IPS-NIHi7 (cell line): ENCODE results near the gene HTR3B.
A peak's percentile ranks its signal among the peaks of the same experiment; 100 is the strongest.
"Not testable (repeated sequence)": the region's sequence is repeated elsewhere in the genome, so short reads cannot be mapped to it uniquely, and the experiment has no call there.

ENCODE experiments used
- DNase-seq: peaks from one replicate; pipeline ENCODE4 v3.0.0; 2012; ENCODE audit warnings: mixed read lengths; ENCODE audit errors: extremely low spot score

The HTR3B gene

DNA sequence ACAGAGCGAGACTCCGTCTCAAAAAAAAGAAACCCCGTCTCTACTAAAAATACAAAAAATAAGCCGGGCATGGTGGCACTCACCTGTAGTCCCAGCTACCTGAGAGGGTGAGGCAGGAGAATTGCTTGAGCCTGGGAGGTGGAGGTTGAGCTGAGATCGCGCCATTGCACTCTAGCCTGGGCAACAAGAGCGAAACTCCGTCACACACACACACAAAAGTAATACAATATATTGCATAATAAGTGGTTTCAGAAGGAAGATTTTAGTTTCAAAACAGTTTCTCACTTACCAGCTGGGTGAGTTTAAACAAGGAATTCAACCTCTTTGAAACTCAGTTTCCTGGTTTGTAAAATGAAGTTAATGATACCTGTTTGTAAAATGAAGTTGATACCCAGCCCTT lies 37.7 kb downstream of the HTR3B start:
- no peak for DNase-seq

- DNase-seq: not testable (repeated sequence)
Observed at GRCh38 chr11:113946162-113946561, 41.6 kb downstream of the HTR3B start.

GRCh38 chr11:113947994-113948393 lies 43.4 kb downstream of the HTR3B start:
- DNase-seq: no peak

- DNase-seq: no peak
Observed at GRCh38 chr11:113949891-113950290, 45.3 kb downstream of the HTR3B start.

GRCh38 chr11:113951537-113951936 lies 46.9 kb downstream of the HTR3B start:
- peak; percentile 48 for DNase-seq

- no peak for DNase-seq
Observed at GRCh38 chr11:113952070-113952469, 47.5 kb downstream of the HTR3B start.

DNA sequence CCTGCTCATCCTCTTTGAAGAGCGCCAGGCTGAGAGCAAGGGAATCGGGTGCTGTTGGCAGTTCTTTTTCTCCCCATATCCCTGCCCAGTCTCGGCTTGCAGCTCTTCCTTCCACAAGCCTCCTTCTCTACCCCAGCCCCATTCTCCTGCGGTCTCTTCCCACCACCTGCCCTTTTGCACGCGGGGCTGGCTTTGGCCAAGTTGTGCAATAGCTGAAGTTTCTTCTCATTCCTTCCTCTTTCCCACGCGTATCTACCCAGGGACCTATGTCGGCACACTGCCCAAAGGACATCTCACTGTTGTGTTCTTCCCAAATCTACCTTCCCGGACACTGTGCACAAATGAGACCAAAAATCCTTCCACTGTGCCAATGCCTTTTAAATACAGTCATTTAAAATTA lies 48.0 kb downstream of the HTR3B start:
- no peak for DNase-seq

- DNase-seq: no peak
Observed at GRCh38 chr11:113954235-113954634, 49.6 kb downstream of the HTR3B start.

DNA sequence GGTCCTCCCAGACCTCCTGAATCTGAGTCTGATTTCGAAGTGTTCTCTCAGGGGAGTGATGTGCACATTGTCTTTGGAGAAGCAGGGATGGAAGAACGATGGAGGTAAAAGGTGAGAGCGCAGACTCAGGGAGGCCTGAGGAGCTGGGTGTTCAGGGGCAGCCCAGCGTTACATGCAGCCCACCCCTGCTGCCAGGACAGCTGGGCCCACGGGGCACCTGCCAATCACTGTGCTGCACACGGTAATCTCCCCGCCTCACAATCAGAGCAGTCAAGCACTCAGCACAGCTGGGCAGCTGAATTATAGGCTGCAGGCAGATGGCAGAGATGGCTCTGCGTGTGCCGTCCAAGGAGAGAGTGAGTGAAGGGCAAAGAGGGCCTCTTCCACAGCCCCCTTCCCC lies 52.4 kb downstream of the HTR3B start:
- DNase-seq: no peak

DNA sequence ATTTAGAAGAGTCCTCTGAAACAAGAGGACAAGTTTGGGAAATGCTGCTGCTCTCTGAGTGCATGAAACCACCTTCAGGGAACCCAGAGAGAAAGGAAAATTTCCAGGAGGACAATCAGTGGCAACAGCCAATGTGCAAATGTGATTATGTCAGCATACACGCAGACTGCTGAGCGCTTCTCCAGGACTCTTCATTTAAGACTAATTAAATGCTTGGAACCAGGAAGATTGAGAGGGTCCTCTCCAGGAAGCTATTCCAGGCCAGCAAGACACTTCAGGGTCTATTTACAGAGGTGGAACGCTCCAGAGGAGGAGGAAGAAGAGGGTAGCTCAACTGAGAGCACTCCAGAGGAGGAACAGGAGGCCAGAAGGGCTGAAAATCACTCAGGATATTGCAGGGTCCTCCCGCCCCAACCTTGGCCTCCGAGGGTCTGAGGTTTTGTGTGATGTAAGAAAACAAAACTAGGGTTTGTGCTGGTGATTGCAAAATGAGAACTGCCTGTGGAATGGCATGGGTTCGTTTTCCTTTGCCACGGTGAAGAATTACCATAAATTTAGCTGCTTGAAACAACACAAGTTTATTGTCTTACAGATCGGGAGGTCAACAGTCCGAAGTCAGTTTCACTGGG lies 56.2 kb downstream of the HTR3B start:
- no peak for DNase-seq

DNA sequence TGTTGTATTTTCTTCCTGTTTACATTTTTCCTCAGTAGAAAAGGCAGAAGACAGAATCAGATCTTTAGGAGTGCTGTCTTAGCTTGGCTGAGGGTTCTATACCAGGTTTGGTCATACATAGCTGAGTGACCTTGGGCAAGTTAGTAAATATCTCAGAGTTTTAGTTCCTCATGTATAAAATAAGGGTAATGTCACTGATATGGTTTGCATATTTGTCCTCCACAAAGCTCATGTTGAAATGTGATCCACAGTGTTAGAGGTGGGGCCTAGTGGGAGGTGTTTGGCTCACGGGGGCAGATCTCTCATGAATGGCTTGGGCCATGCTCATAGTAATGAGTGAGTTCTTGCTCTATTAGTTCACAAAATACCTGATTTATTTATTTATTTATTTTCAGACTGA lies 62.8 kb downstream of the HTR3B start:
- no peak for DNase-seq

GRCh38 chr11:113971506-113972195 lies 67.1 kb downstream of the HTR3B start:
- DNase-seq: no peak

GRCh38 chr11:113974741-113975470 lies 70.3 kb downstream of the HTR3B start, which contains the start of gene HTR3A:
TSS of gene HTR3A (plus strand) at chr11:113975108. CDS start at chr11:113975326, 218 bp downstream.
- DNase-seq: peak; percentile 86

- DNase-seq: no peak
Observed at GRCh38 chr11:113977071-113977490, 72.5 kb downstream of the HTR3B start.

DNA sequence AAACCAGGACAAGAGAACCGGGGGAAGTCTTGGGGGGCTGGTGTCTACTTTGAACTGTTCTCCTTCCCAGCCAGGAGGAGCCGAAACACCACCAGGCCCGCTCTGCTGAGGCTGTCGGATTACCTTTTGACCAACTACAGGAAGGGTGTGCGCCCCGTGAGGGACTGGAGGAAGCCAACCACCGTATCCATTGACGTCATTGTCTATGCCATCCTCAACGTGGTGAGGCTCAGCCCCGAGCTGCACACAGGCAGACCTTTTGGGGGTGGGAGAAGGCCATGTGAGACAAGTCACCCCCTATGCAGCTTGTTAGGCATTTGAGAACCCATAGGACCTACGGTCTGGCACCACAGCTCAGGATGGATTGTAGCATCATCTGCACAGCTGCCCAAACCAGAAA lies 73.1 kb downstream of the HTR3B start:
- no peak for DNase-seq

- DNase-seq: no peak
Observed at GRCh38 chr11:113979431-113979830, 74.8 kb downstream of the HTR3B start.

DNA sequence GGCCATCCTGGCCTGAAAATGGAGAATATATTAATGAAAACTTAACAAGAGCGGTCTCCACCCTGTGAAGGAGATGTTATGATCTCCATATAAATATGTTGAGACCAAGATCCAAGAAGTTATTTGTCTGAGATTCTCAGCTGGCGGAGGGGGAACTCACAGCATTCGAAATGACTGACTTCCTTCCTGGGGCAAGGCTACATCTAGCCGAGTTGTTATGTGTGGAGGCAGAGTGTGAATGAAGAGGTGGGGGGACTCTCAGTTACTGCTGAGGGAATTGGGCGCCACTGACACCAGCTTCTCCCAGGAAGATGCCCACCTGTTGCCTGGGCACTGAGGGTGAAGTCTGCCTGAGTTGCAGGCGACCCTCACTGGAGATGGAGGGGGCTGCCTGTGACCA lies 76.2 kb downstream of the HTR3B start:
- DNase-seq: no peak

- DNase-seq: no peak
Observed at GRCh38 chr11:113982306-113982705, 77.7 kb downstream of the HTR3B start.

DNA sequence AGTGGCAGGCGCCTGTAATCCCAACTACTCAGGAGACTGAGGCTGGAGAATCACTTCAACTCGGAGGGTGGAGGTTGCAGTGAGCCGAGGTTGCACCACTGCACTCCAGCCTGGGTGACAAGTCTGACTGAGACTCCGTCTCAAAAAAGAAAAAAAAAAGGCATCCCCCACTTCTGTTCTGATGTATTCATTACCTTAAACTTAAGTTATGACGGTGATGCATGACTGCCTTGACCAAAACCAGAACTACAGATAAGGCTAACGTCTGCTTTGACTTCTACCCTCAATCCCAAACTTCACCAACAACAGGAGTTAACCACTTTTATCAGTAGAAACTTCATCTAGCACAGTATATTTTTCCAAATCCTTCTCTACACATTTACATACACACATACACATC lies 80.2 kb downstream of the HTR3B start:
- no peak for DNase-seq

DNA sequence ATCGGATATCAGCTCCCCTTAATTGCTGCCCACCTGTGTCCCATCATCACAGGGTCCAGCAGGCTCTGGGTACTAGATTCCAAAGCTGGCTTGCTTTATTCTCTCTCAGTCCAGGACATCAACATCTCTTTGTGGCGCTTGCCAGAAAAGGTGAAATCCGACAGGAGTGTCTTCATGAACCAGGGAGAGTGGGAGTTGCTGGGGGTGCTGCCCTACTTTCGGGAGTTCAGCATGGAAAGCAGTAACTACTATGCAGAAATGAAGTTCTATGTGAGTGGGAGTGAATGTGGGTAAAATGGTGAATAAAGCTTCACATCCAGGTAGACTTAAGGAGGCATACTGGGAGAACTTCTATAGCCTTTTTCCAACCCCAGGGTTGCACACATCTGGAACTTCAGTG lies 81.3 kb downstream of the HTR3B start:
- no peak for DNase-seq

DNA sequence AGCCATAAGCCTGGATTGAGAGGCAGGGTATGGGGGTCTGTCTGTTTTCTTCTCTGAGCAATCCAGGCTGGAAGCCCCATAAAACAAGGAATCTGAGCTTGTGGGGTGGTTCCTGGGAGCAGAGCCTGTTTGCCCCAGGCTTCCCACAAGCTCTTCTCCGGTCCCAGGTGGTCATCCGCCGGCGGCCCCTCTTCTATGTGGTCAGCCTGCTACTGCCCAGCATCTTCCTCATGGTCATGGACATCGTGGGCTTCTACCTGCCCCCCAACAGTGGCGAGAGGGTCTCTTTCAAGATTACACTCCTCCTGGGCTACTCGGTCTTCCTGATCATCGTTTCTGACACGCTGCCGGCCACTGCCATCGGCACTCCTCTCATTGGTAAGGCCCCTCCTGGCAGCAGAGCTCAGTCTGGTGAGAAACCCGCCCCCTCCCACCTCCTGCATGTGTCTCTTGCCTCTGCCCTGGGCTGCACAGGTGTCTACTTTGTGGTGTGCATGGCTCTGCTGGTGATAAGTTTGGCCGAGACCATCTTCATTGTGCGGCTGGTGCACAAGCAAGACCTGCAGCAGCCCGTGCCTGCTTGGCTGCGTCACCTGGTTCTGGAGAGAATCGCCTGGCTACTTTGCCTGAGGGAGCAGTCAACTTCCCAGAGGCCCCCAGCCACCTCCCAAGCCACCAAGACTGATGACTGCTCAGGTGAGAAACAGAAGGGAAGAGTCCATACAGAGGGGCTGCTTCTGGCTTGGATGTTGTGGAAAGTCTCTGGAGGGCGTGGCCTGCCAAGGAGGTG lies 82.0 kb downstream of the HTR3B start:
- no peak for DNase-seq

DNA sequence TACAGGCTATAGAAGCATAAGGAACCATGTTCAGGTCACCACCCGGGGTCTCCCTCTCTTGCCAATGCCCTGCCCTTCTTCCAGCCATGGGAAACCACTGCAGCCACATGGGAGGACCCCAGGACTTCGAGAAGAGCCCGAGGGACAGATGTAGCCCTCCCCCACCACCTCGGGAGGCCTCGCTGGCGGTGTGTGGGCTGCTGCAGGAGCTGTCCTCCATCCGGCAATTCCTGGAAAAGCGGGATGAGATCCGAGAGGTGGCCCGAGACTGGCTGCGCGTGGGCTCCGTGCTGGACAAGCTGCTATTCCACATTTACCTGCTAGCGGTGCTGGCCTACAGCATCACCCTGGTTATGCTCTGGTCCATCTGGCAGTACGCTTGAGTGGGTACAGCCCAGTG lies 84.8 kb downstream of the HTR3B start:
- DNase-seq: no peak
